Heart right ventricle (tissue), 16 donors: Measurements from ENCODE around the gene FGGY. TPM values are rescaled to one million over a fixed set of nuclear protein-coding genes. Genes with fewer than 3 reads are reported as not detected.

Source experiments
- ATAC-seq, 8 donors: fragments of 200-7000 bp; cut with Tn5 transposase; one replicate each; pipeline ENCODE4 v1.9.1; 2020; ENCODE audit warnings: mild to moderate bottlenecking in 8 of 8, moderate library complexity in 8 of 8, moderate number of reproducible peaks in 1 of 8
- DNase-seq, 2 donors: peaks; one replicate each; pipeline ENCODE4 v3.0.0-alpha.2; 2020
- H3K27ac ChIP-seq, 10 donors: fragments of 200-600 bp; sonication (generic) in 2 of 10; one replicate each; pipeline versions ENCODE4 v1.5.0 to v1.8.0; 2020 to 2022; ENCODE audit warnings: mild to moderate bottlenecking in 3 of 10
- H3K27me3 ChIP-seq, 7 donors: fragments of 200-600 bp; one replicate each; pipeline ENCODE4 v1.8.0; 2021 to 2022; ENCODE audit warnings: mild to moderate bottlenecking in 2 of 7
- H3K36me3 ChIP-seq, 9 donors: fragments of 200-600 bp; sonication (generic) in 1 of 9; one replicate each; pipeline versions ENCODE4 v1.5.0 to v1.8.0; 2020 to 2022; ENCODE audit warnings: mild to moderate bottlenecking in 2 of 9
- H3K4me1 ChIP-seq, 9 donors: fragments of 200-600 bp; sonication (generic) in 1 of 9; one replicate each; pipeline versions ENCODE4 v1.5.0 to v1.8.0; 2020 to 2022; ENCODE audit warnings: mild to moderate bottlenecking in 4 of 9
- H3K4me3 ChIP-seq, 10 donors: fragments of 200-600 bp; sonication (generic) in 2 of 10; one replicate each; pipeline versions ENCODE4 v1.5.0 to v1.8.0; 2020 to 2022; ENCODE audit warnings: mild to moderate bottlenecking in 7 of 10, moderate library complexity in 2 of 10
- H3K9me3 ChIP-seq, 11 donors: fragments of 200-600 bp in 10 of 11; sonication (generic) in 2 of 11; one replicate each; pipeline versions ENCODE4 v1.5.0 to v1.8.0; 2013 to 2022; ENCODE audit warnings: mild to moderate bottlenecking in 2 of 11, control low read depth in 1 of 11, moderate library complexity in 1 of 11
- CTCF ChIP-seq, 9 donors: fragments of 200-600 bp; sonication (generic) in 2 of 9; IDR thresholded peaks; one replicate each; pipeline versions ENCODE4 v1.5.0 to v1.8.0; 2021 to 2022; ENCODE audit warnings: antibody characterized with exemption in 9 of 9, mild to moderate bottlenecking in 5 of 9, moderate library complexity in 1 of 9
- intact Hi-C, 10 donors: fragments of 100-400 bp; cut with DNase I; formaldehyde crosslinking; loops; one replicate each; pipeline versions ENCODE4 v1.11.1 to v1.14.2; 2022
- microRNA-seq, 2 donors: library from miRNA; unstranded; fragments of <30 nt; microRNA quantifications; one replicate each; pipeline ENCODE4 v1.2.0, GENCODE V29; 2021
- polyA plus RNA-seq, 2 donors: library from polyadenylated mRNA; stranded (reverse); fragments of 200-250 nt; gene quantifications; one replicate each; pipeline ENCODE4 v1.2.3, GENCODE V29; 2013
- total RNA-seq, 10 donors: library from RNA; stranded (reverse); fragmentation: NEBNext Ultra II Directional in 3 of 10; extraction: Animal tissue kit (Norgen Biotek cat#: 25700) in 3 of 10; gene quantifications; one replicate each; pipeline versions ENCODE4 v1.2.1 to v1.2.4, GENCODE V29; 2021 to 2023
- donor health status: Arrhythmogenic right ventricular cardiomyopathy.
- donor health status: ischemic (EF 13 %, LVEDD 7.1; RV severe dilation, severe dysfunction).
- donor health status: healthy with polysubstance abuse.
- donor health status: DM: no; HTN: yes; CAD: no.
- donor health status: DM: no; HTN: no; CAD: no.
- donor health status: ischemic (EF 25% LVEDD 6.9; RV normal size, moderate dysfunction).
- donor health status: ischemic (EF 25% LVEDD 5.7; RV mildly dilated, moderate dysfunction).
- donor health status: healthy.
- donor health status: DM: yes; HTN: yes; CAD: no.
- donor health status: Ischemic cardiomyopathy.
- donor health status: ischemic (EF 35%, LVEDD 5.7; RV mildly dilated, moderate dysfunction).
- donor health status: nonischemic (EF 11% LVEDD 7.7; RV severe dilation, severe dysfunction).
- donor health status: DM: yes; HTN: yes; CAD: no.
- donor health status: PGD.
- donor health status: ischemic (EF 29% LVEDD 5.4; RV normal size, mild dysfunction).
- donor health status: nonischemic (EF 23%, LVEDD 6.1; RV moderate dilation, normal function).

The FGGY gene
- total and polyA plus RNA-seq, 12 donors = 3.1 to 51.8 (median 34.7) TPM

GRCh38 chr1:59805554-59805953, 508.7 kb downstream of the FGGY start:
- Histone ChIP-seq H3K27ac (no peak overlapping the region), H3K27me3 (peaks cover 0 to 2% (median 0%) of the 10 kb centered on the region in 7 donors), H3K9me3 (peaks cover 0 to 3% (median 0%) of the 10 kb centered on the region in 11 donors), H3K36me3 (no peaks in the 10 kb centered on the region), H3K4me1 (no peaks in the 10 kb centered on the region), H3K4me3 (no peak overlapping the region)
- intact Hi-C loops = no loop called here
- DNase-seq (no peak), ATAC-seq (no peak)
- TF ChIP-seq CTCF (IDR thresholded peaks at IDR 0.05) = no peak

Small RNA genes within 50 kb of the gene (microRNA-seq; reads per million reads assigned to microRNA genes)
- gene MIR4711 = 0 reads per million in 2 donors
